ENCODE measurements around the gene STARD9.
A peak's percentile ranks its signal among the peaks of the same experiment; 100 is the strongest.

STARD9 gene

DNA sequence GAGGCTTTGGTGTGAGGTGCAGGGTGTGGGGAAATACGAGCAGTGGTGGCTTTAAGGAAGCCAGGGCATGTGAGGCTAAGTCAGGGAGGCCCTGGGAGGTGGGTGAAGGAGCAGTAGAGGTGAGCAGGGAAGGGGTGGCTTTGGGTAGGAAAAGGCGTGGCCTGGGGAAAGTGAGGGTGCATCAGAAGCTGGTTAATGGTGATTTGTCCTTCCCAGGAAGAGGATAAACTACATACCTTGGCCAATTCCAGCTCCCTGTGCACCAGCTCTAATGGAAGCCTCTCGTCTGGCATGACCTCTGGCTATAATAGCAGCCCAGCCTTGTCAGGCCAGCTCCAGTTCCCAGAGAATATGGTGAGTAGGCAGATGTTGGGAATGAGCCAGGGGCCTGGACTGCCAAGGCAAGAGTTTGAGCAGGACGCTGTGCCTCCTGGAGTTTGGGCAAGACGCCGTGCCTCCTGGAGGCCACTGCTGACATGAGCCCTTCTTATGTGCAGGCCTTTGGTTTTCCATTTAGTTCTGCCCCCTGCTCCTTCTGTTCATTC lies 120.2 kb downstream of the STARD9 start:
- no peak for DNase-seq

DNA sequence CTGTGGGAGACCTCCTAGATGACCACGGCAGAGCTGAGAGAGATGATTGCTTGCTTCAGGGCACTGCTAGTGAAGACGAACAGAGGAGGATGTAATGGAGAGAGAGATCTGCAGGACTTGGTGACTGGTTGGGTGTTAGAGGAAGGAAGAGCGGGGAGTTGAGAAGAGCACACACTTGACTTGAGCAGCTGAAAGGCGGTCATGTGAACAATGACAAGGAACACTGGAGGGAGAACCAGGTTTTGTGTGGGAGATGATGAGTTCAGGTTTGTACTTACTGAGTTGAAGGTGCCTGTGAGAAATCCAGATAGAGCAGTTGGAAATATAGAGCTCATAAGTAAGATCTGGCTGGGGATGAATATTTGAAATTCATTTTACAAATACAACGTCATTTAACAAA lies 121.2 kb downstream of the STARD9 start:
- DNase-seq: no peak

DNA sequence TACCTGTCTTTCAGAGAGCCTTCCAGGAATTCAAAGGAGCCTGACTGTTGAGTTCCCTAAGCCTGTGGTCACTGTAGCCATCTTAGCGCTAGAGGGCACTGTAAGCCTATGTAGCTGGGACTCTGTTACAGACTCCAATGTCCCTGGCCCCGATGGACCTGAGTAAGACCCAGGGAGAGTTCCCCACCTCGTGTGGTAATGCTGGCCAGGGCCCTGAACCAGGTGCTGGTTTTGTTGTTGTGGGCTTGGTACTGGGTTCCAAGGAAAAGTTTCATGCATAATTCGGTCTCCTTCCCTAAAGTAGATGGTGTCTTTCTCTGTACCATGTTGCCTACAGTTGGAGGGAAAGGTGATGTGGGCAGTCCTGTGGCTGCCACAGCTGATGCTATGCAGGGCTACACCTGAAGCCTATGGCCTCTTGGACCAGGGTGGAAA lies 129.1 kb downstream of the STARD9 start:
- peak; percentile 21 to 71 (median 31) for DNase-seq

DNA sequence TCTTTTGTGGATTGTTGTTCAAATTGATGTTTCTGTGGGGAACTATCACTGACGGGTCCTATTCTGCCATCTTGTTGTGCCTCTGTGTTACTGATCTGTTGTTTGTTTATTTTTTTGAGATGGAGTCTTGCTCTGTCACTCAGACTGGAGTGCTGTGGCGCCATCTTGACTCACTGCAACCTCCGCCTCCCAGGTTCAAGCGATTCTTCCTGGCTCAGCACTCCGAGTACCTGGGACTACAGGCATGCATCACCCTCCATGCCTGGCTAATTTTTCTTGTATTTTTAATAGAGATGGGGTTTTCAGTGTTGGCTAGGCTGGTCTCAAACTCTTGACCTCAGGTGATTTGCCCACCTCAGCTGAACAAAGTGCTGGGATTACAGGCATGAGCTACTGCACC lies 129.9 kb downstream of the STARD9 start:
- DNase-seq: no peak

DNA sequence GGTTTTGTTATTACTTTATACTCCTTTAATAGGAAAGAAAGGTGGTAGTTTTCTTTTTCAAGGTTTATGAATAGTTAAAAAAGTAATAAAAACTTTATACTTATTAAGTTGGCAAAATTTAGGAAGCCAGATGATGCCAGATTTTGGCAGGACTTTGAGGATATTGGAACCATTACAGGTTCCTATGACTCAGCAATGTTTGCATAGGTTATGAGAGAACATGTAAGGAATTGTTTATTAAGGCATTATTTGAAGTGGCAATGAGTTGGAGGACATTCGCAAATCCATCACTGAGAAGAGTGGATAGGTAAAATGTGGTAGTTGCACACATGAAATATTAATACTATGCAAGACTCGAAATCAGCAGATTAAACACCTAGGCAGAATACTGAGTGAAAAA lies 131.7 kb downstream of the STARD9 start:
- no peak for DNase-seq

DNA sequence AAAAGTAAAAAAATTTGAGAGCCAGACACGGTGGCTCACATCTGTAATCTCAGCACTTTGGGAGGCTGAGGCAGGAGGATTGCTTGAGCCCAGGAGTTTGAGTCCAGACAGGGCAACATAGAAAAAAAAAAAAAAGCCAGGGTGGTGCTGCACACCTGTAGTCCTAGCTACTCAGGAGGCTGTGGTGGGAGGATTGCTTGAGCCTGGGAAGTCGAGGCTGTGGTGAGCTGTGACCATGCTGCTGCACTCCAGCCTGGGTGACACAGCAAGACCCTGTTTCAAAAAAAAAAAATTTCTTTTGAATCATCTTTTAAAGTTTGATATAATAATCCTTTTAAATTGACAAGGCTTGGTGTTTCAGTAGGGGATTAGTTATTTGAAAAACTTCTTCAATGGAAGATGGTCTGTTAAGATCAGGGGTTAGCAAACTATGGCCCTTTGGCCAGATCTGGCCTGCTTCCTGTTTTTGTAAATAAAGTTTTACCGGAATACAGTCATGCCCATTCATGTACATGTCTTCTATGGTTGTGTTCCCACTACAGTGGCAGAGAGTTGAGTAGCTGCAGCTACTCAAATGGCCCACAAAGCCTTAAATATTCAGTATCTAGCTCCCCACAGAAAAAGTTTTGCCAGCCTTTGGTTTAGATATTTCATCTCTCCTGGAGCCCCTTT lies 132.6 kb downstream of the STARD9 start:
- no peak for DNase-seq

DNA sequence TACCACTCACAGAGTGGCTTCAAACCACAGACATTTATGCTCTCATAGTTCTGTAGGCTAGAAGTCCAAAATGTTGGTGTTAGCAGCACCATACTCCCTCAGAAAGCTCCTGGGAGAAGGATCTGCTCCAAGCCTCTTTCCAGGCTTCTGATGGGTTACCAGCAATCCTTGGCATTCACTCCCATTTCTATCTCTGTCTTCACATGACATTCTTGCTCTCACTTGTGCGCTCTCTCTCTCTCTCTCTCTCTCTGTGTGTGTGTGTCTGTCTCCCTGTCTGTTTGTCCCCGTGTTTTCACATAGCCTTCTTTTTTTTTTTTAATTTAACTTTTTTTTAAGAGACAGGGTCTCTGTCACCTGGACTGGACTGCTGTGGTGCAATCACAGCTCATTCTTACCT lies 135.3 kb downstream of the STARD9 start:
- no peak for DNase-seq

DNA sequence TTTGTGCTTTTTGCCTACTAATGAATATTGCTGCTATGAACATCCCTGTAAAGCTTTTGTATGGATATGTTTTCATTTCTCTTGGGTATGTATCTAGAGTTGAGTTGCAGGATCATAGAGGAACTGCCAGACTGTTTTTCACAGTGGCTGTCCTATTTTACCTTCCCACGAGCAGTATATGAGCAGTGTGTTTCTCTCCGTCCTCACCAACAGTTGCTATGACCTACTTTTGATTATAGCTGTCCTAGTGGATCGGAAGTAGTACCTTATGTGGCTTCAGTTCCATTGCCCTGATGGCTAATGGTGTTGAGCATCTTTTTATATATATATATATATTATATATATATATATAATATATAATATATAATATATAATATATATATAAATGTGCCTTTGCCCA lies 136.3 kb downstream of the STARD9 start:
- DNase-seq: no peak

DNA sequence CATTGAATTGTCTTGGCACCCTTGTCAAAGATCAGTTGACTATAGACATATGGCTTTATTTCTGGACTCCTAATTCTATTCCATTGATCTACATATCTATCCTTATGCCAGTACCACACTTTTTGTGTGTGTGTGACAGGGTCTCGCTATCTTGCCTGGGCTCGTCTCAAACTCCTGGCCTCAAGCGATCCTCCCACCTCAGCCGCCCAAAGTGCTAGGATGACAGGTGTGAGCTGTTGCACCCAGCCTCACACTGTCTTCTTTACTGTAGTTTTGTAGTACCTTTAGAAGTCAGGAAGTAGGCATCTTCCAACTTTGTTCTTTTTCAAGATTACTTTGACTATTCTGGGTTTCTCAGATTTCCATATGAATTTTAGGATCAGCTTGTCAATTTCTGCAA lies 137.2 kb downstream of the STARD9 start:
- no peak for DNase-seq

DNA sequence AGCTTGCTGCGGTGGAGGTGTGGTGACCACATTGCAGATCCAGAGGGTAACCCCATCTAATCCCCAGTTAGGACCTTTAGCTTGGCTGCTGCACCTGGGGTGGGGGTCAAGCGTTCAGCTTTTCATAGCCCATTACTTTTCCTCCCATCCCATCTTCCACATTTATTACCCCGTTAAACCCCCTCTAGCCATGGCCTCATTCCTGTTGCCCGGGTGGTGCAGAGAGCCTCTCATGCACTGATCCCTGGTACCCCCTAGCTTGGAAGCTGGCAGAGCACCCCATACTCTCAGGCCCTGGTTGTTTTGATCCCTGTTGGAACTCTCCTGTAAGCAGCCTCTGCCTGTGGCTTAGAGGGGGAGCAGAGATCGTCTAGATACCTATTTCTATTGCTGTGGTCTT lies 140.7 kb downstream of the STARD9 start:
- DNase-seq: no peak

DNA sequence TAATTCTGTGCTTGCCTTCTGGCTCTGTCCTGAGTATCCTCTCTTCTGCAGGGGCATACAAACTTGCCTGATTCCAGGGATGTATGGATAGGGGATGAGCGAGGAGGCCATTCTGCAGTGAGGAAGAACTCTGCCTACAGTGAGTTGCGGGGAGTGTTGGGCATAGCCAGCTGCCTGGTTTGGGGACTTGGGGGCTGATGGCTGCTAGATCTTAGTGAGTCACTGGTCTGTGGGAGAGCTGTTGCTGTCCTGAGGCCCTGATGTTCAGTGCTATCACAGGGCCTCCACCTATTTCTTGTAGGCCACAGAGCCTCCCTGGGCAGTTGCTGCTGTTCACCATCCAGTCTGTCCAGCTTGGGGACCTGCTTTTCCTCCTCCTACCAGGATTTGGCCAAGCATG lies 141.2 kb downstream of the STARD9 start:
- no peak for DNase-seq

DNA sequence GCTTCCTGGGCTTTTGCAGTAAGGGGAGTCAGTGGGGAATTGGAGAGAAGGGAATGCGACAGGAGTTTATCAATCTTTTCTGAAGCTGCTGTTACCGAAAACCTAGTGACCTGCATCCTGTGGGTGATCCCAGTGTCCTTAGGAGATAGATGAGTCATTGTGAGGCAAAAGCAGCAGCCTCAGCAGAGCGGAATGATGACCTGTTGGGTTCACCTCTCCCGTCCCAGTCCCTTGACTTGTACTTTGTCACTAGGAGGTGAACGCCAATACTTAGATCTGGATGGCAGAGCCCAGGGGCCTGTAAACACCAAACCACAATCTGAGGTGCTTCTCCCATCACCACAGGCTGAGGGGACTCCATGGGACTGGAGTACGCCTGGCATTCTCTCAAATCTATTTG lies 143.6 kb downstream of the STARD9 start:
- DNase-seq: no peak

DNA sequence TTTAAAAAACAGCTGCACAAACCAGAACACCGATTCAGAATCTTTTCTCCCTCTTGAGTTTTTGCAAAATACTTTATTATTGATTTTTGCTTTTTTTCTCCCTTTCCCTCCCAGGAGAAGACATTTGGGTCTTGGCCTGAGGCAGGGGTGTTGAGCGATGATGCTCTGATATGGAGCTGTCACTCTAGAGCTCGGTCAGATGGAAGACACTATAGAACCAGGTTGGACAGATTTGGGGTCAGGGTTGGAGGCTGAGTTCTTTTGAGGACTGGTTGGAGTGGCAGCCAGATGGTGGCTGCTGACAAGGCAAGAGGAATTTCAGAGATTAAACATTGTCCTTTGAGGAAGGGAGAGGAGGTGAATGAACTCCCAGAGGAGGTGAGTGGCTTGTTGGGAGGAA lies 144.7 kb downstream of the STARD9 start:
- DNase-seq: no peak

DNA sequence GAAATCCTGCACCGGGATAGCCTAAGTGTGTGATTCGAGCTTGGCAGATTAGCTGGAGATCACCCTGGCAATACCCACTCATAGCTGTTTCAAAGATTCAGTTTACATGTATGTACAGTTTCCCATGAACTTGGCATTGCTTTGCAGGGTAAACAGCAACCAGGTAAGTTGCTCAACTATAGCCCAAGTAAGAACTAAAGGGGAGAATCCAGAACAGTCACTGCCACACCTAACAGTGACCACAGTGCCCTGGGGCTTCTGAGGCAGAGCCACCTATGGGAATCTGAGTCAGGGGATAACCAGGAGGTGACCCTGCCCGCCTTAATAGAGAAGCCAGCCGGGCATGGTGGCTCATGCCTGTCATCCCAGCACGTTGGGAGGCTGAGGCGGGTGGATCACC lies 145.6 kb downstream of the STARD9 start:
- no peak for DNase-seq

DNA sequence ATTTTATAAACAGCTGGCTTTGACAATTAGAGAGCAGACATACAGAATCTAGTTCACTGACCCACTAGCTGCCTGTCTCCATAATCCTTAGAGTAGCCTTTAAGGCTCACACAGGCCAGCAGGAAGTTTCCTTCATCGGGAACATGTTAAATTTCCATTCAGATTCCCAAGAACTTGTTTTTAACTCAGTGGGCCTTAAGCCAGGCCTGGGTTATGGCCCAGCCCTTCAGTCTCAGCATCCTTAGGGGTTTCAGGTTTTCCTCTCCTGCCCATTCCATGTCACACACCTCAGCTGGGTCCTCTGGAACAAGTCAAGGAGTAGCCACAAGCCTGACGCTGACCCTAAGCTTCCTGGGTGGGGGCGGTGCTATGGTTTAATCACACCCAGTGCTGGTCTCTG lies 146.5 kb downstream of the STARD9 start:
- DNase-seq: no peak

DNA sequence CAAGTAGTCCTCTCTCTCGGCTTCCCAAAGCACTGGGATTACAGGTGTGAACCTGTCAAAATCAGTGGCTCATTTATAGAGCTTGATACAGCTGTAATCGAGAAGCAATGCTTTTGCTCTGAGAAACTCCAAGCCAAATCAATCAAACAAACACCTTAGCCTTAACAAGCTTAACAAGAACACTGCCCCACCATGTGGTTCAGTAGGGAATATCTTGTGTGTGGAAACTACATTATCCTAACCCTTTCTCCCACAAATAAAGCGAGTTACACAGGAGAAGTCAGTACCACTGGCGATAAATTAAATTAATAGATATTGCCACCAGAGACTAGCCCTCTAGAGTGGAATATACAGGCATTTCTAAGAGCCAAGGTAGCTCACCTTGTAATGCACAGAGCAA lies 147.7 kb downstream of the STARD9 start:
- DNase-seq: no peak

DNA sequence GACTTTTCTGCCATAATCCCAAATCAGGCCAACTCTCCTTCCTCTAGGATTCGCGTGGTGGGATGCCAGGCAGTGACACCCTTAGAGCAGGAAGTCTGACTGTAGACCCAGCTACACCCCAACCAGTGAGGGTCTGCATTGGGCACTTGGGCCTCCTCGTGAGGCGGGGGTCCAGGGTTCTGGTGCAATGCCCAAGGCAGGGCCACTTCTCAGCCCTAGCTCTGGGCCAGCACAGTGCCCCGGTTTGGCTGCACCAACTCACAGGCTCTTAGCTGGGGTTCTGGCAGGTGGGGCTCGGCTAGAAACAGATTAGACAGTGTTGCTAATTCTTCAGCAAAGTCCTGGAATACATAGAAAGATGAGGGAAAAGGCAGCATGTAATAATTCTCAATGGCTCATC lies 148.9 kb downstream of the STARD9 start:
- DNase-seq: no peak

DNA sequence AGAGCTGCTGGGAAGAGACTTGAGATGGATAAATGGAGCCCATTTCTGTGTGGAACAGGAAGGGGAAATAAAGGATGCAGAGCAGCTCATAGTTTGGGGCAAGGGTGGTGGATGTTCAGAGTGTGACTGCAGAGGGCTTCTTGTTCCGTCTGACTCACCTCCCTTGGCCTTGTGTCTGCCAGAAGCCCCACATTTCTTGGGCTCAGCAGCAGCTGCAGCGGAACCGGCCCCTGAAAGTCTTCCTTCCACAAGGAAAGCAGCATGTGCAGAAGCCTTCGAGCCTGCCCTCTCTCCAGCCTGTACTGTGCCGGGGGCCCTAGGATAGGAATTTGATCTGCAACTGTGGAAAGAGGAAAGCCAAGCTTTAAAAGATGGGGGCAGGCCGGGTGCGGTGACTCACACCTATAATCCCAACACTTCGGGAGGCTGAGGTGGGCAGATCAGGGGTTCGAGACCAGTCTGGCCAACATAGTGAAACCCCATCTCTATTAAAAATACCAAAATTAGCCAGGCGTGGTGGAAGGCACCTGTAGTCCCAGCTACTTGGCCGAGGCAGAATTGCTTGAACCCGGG lies 150.0 kb downstream of the STARD9 start:
- no peak for DNase-seq

DNA sequence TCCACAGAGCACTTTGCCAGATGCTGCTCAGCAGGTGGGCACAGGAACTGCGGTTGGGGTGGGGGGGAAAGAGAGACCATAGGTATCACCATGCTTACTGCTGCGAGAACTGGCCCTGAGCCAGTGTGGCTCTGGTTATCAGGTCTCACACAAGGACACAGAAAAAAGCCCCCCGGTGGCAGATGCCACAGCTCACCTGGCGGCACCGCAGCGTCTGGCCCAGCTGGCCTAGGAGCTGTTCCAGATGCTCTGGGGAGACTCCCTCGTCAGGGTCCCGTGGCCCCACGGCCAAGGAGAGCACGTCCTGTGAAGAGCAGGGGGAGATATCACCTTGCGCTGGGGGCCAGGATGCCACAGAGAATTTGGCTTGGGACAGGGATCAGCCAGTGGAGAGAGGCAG lies 150.7 kb downstream of the STARD9 start:
- peak in 1 of 3 experiments; percentile 2 for DNase-seq

DNA sequence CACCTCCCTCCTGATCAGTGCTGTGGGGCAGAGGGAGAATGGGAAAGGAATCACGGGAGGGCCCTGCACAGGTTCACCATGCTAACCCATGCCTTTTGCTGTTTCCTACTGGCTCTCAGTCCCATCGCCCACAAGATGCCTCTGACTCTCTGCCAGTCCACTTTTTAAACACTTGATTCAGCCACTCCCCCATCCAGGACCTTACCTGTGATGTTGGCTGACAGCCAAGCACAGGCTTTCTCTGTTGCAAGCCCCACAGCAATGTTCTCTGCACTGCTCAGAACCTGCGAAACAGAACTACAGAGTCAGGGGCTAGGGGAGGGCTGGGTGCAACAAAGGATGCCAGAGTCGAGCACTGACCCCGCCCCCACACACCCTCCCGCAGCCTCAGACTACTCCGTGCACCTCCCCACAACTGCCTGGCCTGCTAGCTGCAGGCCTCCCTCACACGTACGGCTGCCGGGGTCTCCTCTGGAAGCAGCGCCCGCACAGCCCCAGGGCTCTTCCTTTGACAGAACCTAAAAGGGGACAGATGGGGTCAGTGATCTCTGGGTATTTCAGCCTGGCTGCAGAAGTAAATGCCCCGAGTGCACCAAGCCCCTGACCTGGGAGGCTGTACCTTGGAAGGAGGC lies 152.5 kb downstream of the STARD9 start:
- DNase-seq: peak in 2 of 3 experiments; percentile 13 to 49

DNA sequence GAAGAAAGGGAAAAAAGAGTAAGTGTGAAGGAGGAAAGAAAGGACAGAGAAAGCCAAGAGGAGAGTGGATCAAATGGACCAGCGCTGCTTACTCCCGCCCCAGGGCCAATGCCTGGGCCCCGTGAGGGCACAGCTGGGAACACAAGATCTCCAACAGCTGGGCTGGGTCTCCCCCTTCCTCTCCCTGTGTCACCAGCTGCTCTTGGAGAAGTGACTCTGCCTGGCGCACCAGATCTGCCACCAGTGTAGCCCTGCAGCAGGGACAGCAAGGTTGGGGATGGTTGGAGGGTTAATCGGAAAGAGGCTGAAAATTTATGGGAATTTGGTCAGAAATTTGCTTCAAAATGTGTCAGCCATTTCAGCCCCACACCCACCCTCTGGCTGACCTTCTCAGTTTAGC lies 153.2 kb downstream of the STARD9 start:
- no peak for DNase-seq

DNA sequence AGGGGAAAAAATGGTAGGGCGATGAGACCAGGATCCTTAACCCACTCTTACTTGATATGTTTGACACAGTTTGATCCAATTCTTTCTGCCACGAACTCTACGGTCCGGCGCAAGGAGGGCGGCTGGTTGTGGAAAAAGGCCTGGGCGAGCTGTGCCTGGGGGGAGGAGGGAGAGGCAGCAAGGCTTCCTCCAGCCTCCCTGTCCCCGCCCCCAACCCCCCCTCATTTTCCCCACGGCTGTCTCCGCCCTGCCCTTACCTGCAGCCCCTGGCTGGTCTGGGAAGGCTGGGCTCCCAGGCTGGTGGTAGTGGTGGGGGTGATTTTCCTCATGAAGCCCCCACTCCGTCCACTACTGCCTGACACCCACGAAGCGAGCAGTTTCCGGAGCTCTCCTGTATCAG lies 153.6 kb downstream of the STARD9 start:
- no peak for DNase-seq

DNA sequence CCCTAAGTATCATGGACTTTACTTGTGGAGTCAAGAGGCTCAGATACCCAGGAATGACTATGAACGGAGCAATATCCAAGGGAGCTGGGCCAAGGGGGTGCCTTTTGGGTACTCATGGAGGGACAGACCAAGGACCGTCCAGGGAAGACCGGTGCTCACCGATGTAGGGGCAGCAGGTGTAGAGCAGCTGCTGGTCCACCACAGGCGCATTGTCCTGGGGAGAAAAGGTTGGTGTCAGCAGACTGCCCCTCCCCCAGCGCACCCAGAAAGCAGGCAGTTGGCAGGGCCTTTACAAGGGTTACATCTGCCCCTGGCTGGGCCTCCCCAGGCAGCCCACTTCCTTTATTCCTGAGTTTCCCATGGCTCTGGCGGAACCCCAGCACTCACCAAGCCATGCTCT lies 154.0 kb downstream of the STARD9 start:
- no peak for DNase-seq

DNA sequence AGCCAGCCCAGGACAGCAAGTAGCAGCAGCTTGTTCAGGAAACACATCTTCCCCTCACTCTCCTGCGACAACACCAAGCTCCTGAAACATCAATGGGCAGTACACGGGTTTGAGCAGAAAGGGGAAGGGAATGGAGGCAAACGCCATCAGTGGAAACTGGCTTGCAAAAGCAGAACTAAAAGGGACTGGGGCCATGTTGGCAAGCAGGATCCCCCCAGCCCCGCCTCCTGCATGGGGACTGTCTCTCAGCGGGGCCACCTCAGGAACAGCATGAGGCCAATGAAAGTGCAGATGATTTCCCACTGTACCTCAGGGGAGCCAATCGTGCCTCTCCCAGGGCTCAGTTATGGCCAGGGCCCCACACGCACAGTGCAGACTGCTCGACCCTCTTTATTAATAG lies 154.7 kb downstream of the STARD9 start:
- no peak for DNase-seq
